PC-3 (cell line): ENCODE measurements around the gene ASTN2. TPM values are rescaled to one million over a fixed set of nuclear protein-coding genes. Genes with fewer than 3 reads are reported as not detected.

Source experiments
- ATAC-seq: fragments of 200-7000 bp; cut with Tn5 transposase; 2 replicates; pipeline ENCODE4 v1.9.1; 2020; ENCODE audit warnings: mild to moderate bottlenecking, moderate library complexity
- BruUV-seq: library from RNA; stranded (reverse); fragments of 400-500 nt; replicated peaks from 2 replicates; lab custom pipeline; 2021; lab: Mats Ljungman, UMichigan
- CTCF ChIA-PET: fragments of 300-600 bp; sonication (Branson Sonifier 250); formaldehyde crosslinking; loops from one replicate; lab custom pipeline; 2022; ENCODE audit warnings: antibody characterized with exemption; lab: Charles Lee
- POLR2A ChIA-PET: fragments of 300-600 bp; sonication (Branson Sonifier 250); formaldehyde crosslinking; loops from one replicate; lab custom pipeline; 2022; ENCODE audit warnings: antibody characterized with exemption; ENCODE audit not compliant: unreplicated experiment; lab: Charles Lee
- DNase-seq: peaks from one replicate; pipeline ENCODE4 v3.0.0-alpha.2; 2015
- H2AFZ ChIP-seq: fragments of 300-600 bp; sonication (generic); 2 replicates; pipeline ENCODE4 v1.6.0; 2016; ENCODE audit warnings: antibody characterized with exemption, low read length
- H3F3A ChIP-seq: fragments of 300-600 bp; sonication (generic); one replicate; pipeline ENCODE4 v1.6.0; 2017; ENCODE audit warnings: antibody characterized with exemption, low read length, control low read depth, mild to moderate bottlenecking; ENCODE audit not compliant: unreplicated experiment
- H3K27ac ChIP-seq: fragments of 300-600 bp; sonication (generic); 2 replicates; pipeline ENCODE4 v1.5.1; 2016; ENCODE audit warnings: mild to moderate bottlenecking, low read length
- H3K27me3 ChIP-seq: fragments of 300-600 bp; sonication (generic); 2 replicates; pipeline ENCODE4 v1.6.1; 2016; ENCODE audit warnings: low read length, mixed read lengths
- H3K36me3 ChIP-seq: fragments of 300-600 bp; sonication (generic); 2 replicates; pipeline ENCODE4 v1.6.1; 2016; ENCODE audit warnings: low read depth, mixed run types, low read length, mixed read lengths
- H3K4me1 ChIP-seq: fragments of 300-600 bp; sonication (generic); 2 replicates; pipeline ENCODE4 v1.5.1; 2016; ENCODE audit warnings: low read length; ENCODE audit not compliant: insufficient read depth
- H3K4me2 ChIP-seq: fragments of 300-600 bp; sonication (generic); 2 replicates; pipeline ENCODE4 v1.6.0; 2016; ENCODE audit warnings: low read length
- H3K4me3 ChIP-seq: fragments of 300-600 bp; sonication (generic); 2 replicates; pipeline ENCODE4 v1.5.1; 2016; ENCODE audit warnings: mild to moderate bottlenecking, low read length, mixed read lengths
- H3K79me2 ChIP-seq: fragments of 300-600 bp; sonication (generic); 2 replicates; pipeline ENCODE4 v1.6.1; 2017; ENCODE audit warnings: low read length, mixed read lengths
- H3K9ac ChIP-seq: fragments of 300-600 bp; sonication (generic); 2 replicates; pipeline ENCODE4 v1.6.0; 2016; ENCODE audit warnings: mild to moderate bottlenecking, low read length
- H3K9me2 ChIP-seq: fragments of 300-600 bp; sonication (generic); replicated peaks from 2 replicates; pipeline ENCODE4 v1.6.1; 2016; ENCODE audit warnings: mixed run types, low read length, mixed read lengths
- H3K9me3 ChIP-seq: fragments of 300-600 bp; sonication (generic); 2 replicates; pipeline ENCODE4 v1.6.1; 2016; ENCODE audit warnings: low read length, mixed read lengths
- H4K20me1 ChIP-seq: fragments of 300-600 bp; sonication (generic); 2 replicates; pipeline ENCODE4 v1.6.1; 2016; ENCODE audit warnings: low read length, mixed read lengths
- EZH2 ChIP-seq: fragments of 300-600 bp; sonication (generic); IDR thresholded peaks from one replicate; pipeline ENCODE4 v1.6.1; 2017; ENCODE audit warnings: antibody characterized with exemption, mild to moderate bottlenecking, low read length; ENCODE audit not compliant: unreplicated experiment
- EZH2phosphoT487 ChIP-seq: fragments of 300-600 bp; sonication (generic); IDR thresholded peaks from 2 replicates; pipeline ENCODE4 v1.6.1; 2018; ENCODE audit warnings: mild to moderate bottlenecking, antibody characterized with exemption, low read length, borderline replicate concordance
- intact Hi-C: fragments of 100-400 bp; cut with micrococcal nuclease; formaldehyde crosslinking; loops from 2 replicates; pipeline ENCODE4 v1.9.0; 2023
- total RNA-seq: library from RNA; depleted of rRNA; stranded (reverse); fragments of >200 nt; gene quantifications from 2 replicates; pipeline ENCODE4 v1.2.3, GENCODE V29; 2014
- TF ChIP-seq, protein P1 (sequence below): fragments of 300-600 bp; sonication (generic); conservative IDR thresholded peaks from 2 replicates; pipeline ENCODE4 v1.5.1; 2017; ENCODE audit warnings: antibody characterized with exemption, low read depth, mild to moderate bottlenecking, low read length

The ASTN2 gene
- total RNA-seq, 1 experiment from 2014 or later, result 3.5 TPM

GRCh38 chr9:116767219-116767618, 647.6 kb downstream of the ASTN2 start:
- no peak overlapping the region for H3K4me3 ChIP-seq
- no peaks in the 10 kb centered on the region for H3K4me1 ChIP-seq
- H3F3A ChIP-seq, result no peaks in the 10 kb centered on the region
- intact Hi-C loops, result no loop called here
- POLR2A ChIA-PET, result no interaction called here
- H3K9ac ChIP-seq, result no peak overlapping the region
- no peaks in the 10 kb centered on the region for H3K9me2 ChIP-seq
- H3K27ac ChIP-seq, result no peak overlapping the region
- no peaks in the 10 kb centered on the region for H4K20me1 ChIP-seq
- CTCF ChIA-PET, result no interaction called here
- no peaks in the 10 kb centered on the region for H3K9me3 ChIP-seq
- 0 out of 2 replicates have a peak, but pooled peaks cover 4% of the 10 kb centered on the region for H3K27me3 ChIP-seq
- no TSS peak for BruUV-seq
- no peaks in the 10 kb centered on the region for H3K79me2 ChIP-seq
- no peak overlapping the region for H3K4me2 ChIP-seq
- H2AFZ ChIP-seq, result no peak overlapping the region
- DNase-seq (no peak), ATAC-seq (no peak)
- H3K36me3 ChIP-seq, result no peaks in the 10 kb centered on the region
- TF ChIP-seq EZH2 (no peak), EZH2phosphoT487 (no peak)
- TF ChIP-seq, protein P1, sequence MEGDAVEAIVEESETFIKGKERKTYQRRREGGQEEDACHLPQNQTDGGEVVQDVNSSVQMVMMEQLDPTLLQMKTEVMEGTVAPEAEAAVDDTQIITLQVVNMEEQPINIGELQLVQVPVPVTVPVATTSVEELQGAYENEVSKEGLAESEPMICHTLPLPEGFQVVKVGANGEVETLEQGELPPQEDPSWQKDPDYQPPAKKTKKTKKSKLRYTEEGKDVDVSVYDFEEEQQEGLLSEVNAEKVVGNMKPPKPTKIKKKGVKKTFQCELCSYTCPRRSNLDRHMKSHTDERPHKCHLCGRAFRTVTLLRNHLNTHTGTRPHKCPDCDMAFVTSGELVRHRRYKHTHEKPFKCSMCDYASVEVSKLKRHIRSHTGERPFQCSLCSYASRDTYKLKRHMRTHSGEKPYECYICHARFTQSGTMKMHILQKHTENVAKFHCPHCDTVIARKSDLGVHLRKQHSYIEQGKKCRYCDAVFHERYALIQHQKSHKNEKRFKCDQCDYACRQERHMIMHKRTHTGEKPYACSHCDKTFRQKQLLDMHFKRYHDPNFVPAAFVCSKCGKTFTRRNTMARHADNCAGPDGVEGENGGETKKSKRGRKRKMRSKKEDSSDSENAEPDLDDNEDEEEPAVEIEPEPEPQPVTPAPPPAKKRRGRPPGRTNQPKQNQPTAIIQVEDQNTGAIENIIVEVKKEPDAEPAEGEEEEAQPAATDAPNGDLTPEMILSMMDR, result no peak

DNA sequence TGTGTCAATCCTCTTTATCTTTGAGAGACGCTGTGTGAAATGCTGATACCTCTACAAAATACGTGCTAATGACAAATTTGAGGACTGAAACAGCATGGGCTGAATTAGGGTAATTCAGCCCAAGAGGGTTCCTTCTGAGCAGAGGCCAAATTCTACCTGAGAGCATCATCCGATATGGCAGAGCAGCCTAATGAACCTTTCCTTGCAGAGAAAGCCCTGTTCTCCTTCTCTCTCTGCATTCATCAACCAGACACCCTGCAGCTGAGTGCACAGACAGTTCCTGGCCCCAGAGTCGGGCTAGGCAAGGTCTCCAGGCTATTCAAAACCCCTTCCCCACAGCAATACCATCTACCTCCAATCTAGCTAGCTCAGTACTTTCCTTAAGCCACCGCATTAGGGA, 649.8 kb downstream of the ASTN2 start:
- H4K20me1 ChIP-seq, result no peaks in the 10 kb centered on the region
- no peaks in the 10 kb centered on the region for H3K36me3 ChIP-seq
- no peak overlapping the region for H2AFZ ChIP-seq
- H3K9ac ChIP-seq, result no peak overlapping the region
- H3K27ac ChIP-seq, result no peak overlapping the region
- H3K4me1 ChIP-seq, result no peaks in the 10 kb centered on the region
- H3F3A ChIP-seq, result no peaks in the 10 kb centered on the region
- POLR2A ChIA-PET, result no interaction called here
- TF ChIP-seq EZH2phosphoT487, result no peak
- TF ChIP-seq, protein P1, result no peak
- no peak for TF ChIP-seq EZH2
- ATAC-seq (no peak), DNase-seq (no peak)
- H3K27me3 ChIP-seq, result 0 out of 2 replicates have a peak, but pooled peaks cover 4% of the 10 kb centered on the region
- no peaks in the 10 kb centered on the region for H3K9me3 ChIP-seq
- BruUV-seq, result no TSS peak
- no peak overlapping the region for H3K4me3 ChIP-seq
- H3K9me2 ChIP-seq, result no peaks in the 10 kb centered on the region
- no peaks in the 10 kb centered on the region for H3K79me2 ChIP-seq
- CTCF ChIA-PET, result no interaction called here
- intact Hi-C loops, result no loop called here
- no peak overlapping the region for H3K4me2 ChIP-seq

- Histone ChIP-seq H3K9me3 (no peaks in the 10 kb centered on the region), H4K20me1 (no peaks in the 10 kb centered on the region), H3K4me3 (no peak overlapping the region), H3K9me2 (no peaks in the 10 kb centered on the region), H3K4me1 (no peaks in the 10 kb centered on the region), H3K4me2 (no peak overlapping the region), H3K9ac (no peak overlapping the region), H3F3A (no peaks in the 10 kb centered on the region), H3K79me2 (no peaks in the 10 kb centered on the region), H3K27me3 (0 out of 2 replicates have a peak, but pooled peaks cover 4% of the 10 kb centered on the region), H3K36me3 (no peaks in the 10 kb centered on the region), H3K27ac (no peak overlapping the region), H2AFZ (no peak overlapping the region)
- TF ChIP-seq EZH2 (no peak), EZH2phosphoT487 (no peak)
- TF ChIP-seq, protein P1, result no peak
- DNase-seq (no peak), ATAC-seq (no peak)
- BruUV-seq, result no TSS peak
- ChIA-PET POLR2A (no interaction called here), CTCF (no interaction called here)
- intact Hi-C loops, result no loop called here
Measured at GRCh38 chr9:116763770-116764169, 651.1 kb downstream of the ASTN2 start.
